Measurements from ENCODE around the gene ANO3.
A peak's percentile ranks its signal among the peaks of the same experiment; 100 is the strongest.
"Not testable (repeated sequence)": the region's sequence is repeated elsewhere in the genome, so short reads cannot be mapped to it uniquely, and the experiment has no call there.

Gene ANO3

GRCh38 chr11:26579683-26580082 lies 247.8 kb downstream of the ANO3 start:
- no peak for DNase-seq

- no peak for DNase-seq
Observed at GRCh38 chr11:26580929-26581328, 249.0 kb downstream of the ANO3 start.

GRCh38 chr11:26583550-26583949 lies 251.6 kb downstream of the ANO3 start:
- no peak for DNase-seq

- no peak for DNase-seq
Observed at GRCh38 chr11:26584818-26585217, 252.9 kb downstream of the ANO3 start.

GRCh38 chr11:26587073-26587472 lies 255.1 kb downstream of the ANO3 start:
- DNase-seq = no peak

- no peak for DNase-seq
Observed at GRCh38 chr11:26593691-26594090, 261.8 kb downstream of the ANO3 start.

- peak; percentile 25 for DNase-seq
Observed at GRCh38 chr11:26595207-26595865, 263.4 kb downstream of the ANO3 start.

- not testable (repeated sequence) for DNase-seq
Observed at GRCh38 chr11:26597049-26597689, 265.2 kb downstream of the ANO3 start.

- DNase-seq = no peak
Observed at GRCh38 chr11:26597899-26598298, 266.0 kb downstream of the ANO3 start.

GRCh38 chr11:26599425-26599824 lies 267.5 kb downstream of the ANO3 start:
- DNase-seq = no peak

GRCh38 chr11:26599876-26600434 lies 268.0 kb downstream of the ANO3 start:
- DNase-seq = no peak

- DNase-seq = no peak
Observed at GRCh38 chr11:26607725-26608506, 276.0 kb downstream of the ANO3 start.

GRCh38 chr11:26608507-26609146 lies 276.7 kb downstream of the ANO3 start:
- DNase-seq = no peak

GRCh38 chr11:26613759-26614158 lies 281.8 kb downstream of the ANO3 start:
- DNase-seq = no peak

GRCh38 chr11:26618441-26618840 lies 286.5 kb downstream of the ANO3 start:
- no peak for DNase-seq

- no peak for DNase-seq
Observed at GRCh38 chr11:26620282-26621045, 288.5 kb downstream of the ANO3 start.

- no peak for DNase-seq
Observed at GRCh38 chr11:26621132-26621531, 289.2 kb downstream of the ANO3 start.

GRCh38 chr11:26622181-26622580 lies 290.3 kb downstream of the ANO3 start:
- no peak for DNase-seq

- no peak for DNase-seq
Observed at GRCh38 chr11:26623076-26623659, 291.2 kb downstream of the ANO3 start.

- no peak for DNase-seq
Observed at GRCh38 chr11:26626346-26626745, 294.4 kb downstream of the ANO3 start.

- DNase-seq = no peak
Observed at GRCh38 chr11:26632691-26633159, 300.8 kb downstream of the ANO3 start.

- not testable (repeated sequence) for DNase-seq
Observed at GRCh38 chr11:26643314-26643713, 311.4 kb downstream of the ANO3 start.

Measured in NCI-H524 treated with DMSO at 0.1 percent for 48 hours (cell line).